SU-DHL-6 (cell line): ENCODE results near the gene CCL1.

Experiments used
- EZH2phosphoT487 ChIP-seq: fragments of 200-600 bp; sonication (generic), shearing (Covaris generic); conservative IDR thresholded peaks from 2 replicates; pipeline ENCODE4 v1.6.1; 2018; ENCODE audit warnings: mild to moderate bottlenecking, antibody characterized with exemption, low read length, moderate library complexity, mixed read lengths
- TF ChIP-seq, protein P1 (sequence below): fragments of 200-600 bp; sonication (generic); IDR thresholded peaks from one replicate; pipeline ENCODE4 v1.5.1; 2017; ENCODE audit warnings: antibody characterized with exemption, mild to moderate bottlenecking, low read length, moderate library complexity; ENCODE audit not compliant: insufficient read depth, poor library complexity, severe bottlenecking

DNA sequence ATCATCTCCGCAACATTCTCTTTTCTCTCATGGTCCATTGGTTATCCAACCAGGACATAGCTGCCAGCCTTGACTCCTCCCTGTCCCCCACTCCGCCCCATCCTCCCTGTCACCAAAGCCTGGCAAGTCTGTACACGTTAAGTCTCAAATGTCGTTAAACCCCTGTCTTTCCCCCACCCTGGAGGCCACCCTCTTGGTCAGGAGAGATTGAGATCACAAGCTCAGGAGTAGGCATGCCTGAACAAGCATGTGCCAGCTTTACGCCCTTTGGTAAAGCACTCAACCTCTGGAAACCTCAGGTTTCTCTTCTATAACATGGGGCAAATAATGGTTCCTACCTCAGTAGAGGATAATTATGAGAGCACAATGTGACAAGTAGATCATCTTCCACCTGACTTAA is 38.1 kb upstream of the CCL1 start:
- TF ChIP-seq, protein P1, sequence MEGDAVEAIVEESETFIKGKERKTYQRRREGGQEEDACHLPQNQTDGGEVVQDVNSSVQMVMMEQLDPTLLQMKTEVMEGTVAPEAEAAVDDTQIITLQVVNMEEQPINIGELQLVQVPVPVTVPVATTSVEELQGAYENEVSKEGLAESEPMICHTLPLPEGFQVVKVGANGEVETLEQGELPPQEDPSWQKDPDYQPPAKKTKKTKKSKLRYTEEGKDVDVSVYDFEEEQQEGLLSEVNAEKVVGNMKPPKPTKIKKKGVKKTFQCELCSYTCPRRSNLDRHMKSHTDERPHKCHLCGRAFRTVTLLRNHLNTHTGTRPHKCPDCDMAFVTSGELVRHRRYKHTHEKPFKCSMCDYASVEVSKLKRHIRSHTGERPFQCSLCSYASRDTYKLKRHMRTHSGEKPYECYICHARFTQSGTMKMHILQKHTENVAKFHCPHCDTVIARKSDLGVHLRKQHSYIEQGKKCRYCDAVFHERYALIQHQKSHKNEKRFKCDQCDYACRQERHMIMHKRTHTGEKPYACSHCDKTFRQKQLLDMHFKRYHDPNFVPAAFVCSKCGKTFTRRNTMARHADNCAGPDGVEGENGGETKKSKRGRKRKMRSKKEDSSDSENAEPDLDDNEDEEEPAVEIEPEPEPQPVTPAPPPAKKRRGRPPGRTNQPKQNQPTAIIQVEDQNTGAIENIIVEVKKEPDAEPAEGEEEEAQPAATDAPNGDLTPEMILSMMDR, result no peak
- TF ChIP-seq EZH2phosphoT487, result no peak
